Trophoblast cell (in vitro differentiated cells and primary cell): Measurements from ENCODE around the gene DSCAM.

ENCODE experiments used
- DNase-seq, 2 donors: peaks; one replicate each; pipeline ENCODE4 v3.0.0-alpha.2; 2016
- H2AFZ ChIP-seq: 2 replicates; pipeline ENCODE4 v1.6.1; 2013; ENCODE audit warnings: low read length, moderate library complexity, mild to moderate bottlenecking; ENCODE audit not compliant: insufficient read depth, poor library complexity
- H2AK5ac ChIP-seq: 2 replicates; pipeline ENCODE4 v1.6.1; 2013; ENCODE audit warnings: mild to moderate bottlenecking, low read length
- H2BK120ac ChIP-seq: 2 replicates; pipeline ENCODE4 v1.6.1; 2013; ENCODE audit warnings: low read length, mild to moderate bottlenecking, moderate library complexity; ENCODE audit not compliant: insufficient read depth, poor library complexity
- H2BK12ac ChIP-seq: 2 replicates; pipeline ENCODE4 v1.6.1; 2013; ENCODE audit warnings: mild to moderate bottlenecking, low read length, moderate library complexity
- H2BK5ac ChIP-seq: 2 replicates; pipeline ENCODE4 v1.6.1; 2013; ENCODE audit warnings: low read length, low read depth, moderate library complexity, mild to moderate bottlenecking; ENCODE audit not compliant: poor library complexity
- H3K14ac ChIP-seq: 2 replicates; pipeline ENCODE4 v1.6.1; 2013; ENCODE audit warnings: mild to moderate bottlenecking, low read length
- H3K18ac ChIP-seq: 2 replicates; pipeline ENCODE4 v1.6.1; 2013; ENCODE audit warnings: mild to moderate bottlenecking, low read length
- H3K23ac ChIP-seq: 2 replicates; pipeline ENCODE4 v1.6.1; 2013; ENCODE audit warnings: low read length
- H3K27ac ChIP-seq: 2 replicates; pipeline ENCODE4 v1.5.1; 2013; ENCODE audit warnings: low read depth, mild to moderate bottlenecking, inconsistent platforms, low read length, moderate library complexity
- H3K27me3 ChIP-seq: 2 replicates; pipeline ENCODE4 v1.6.1; 2013; ENCODE audit warnings: inconsistent platforms, mild to moderate bottlenecking, low read length, moderate library complexity; ENCODE audit not compliant: insufficient read depth
- H3K36me3 ChIP-seq, 2 experiments: 1 replicate in 1 of 2; 2 replicates in 1 of 2; pipeline ENCODE4 v1.6.1; 2013; ENCODE audit warnings: low read length in 2 of 2, mild to moderate bottlenecking in 2 of 2, moderate library complexity in 1 of 2; ENCODE audit not compliant: insufficient read depth in 2 of 2, control insufficient read depth in 1 of 2
- H3K4ac ChIP-seq: 2 replicates; pipeline ENCODE4 v1.6.1; 2013; ENCODE audit warnings: low read depth, mild to moderate bottlenecking, low read length, moderate library complexity
- H3K4me1 ChIP-seq, 2 experiments: 1 replicate in 1 of 2; 2 replicates in 1 of 2; pipeline ENCODE4 v1.6.1; 2013; ENCODE audit warnings: low read length in 2 of 2, mild to moderate bottlenecking in 2 of 2, moderate library complexity in 1 of 2; ENCODE audit not compliant: insufficient read depth in 2 of 2, control insufficient read depth in 1 of 2
- H3K4me2 ChIP-seq: 2 replicates; pipeline ENCODE4 v1.6.1; 2013; ENCODE audit warnings: inconsistent platforms, mild to moderate bottlenecking, low read length, moderate library complexity
- H3K4me3 ChIP-seq: 2 replicates; pipeline ENCODE4 v1.5.1; 2013; ENCODE audit warnings: mild to moderate bottlenecking, low read depth, low read length, inconsistent platforms
- H3K79me1 ChIP-seq: one replicate; pipeline ENCODE4 v1.6.1; 2013; ENCODE audit warnings: low read length
- H3K79me2 ChIP-seq: 2 replicates; pipeline ENCODE4 v1.6.1; 2013; ENCODE audit warnings: low read length, mild to moderate bottlenecking; ENCODE audit not compliant: control insufficient read depth, insufficient read depth, poor library complexity
- H3K9ac ChIP-seq: 2 replicates; pipeline ENCODE4 v1.6.1; 2013; ENCODE audit warnings: mild to moderate bottlenecking, low read length
- H3K9me3 ChIP-seq: 2 replicates; pipeline ENCODE4 v1.6.1; 2013; ENCODE audit warnings: low read depth, mild to moderate bottlenecking, control low read depth, inconsistent platforms, low read length; ENCODE audit not compliant: insufficient read depth
- H4K12ac ChIP-seq: 2 replicates; pipeline ENCODE4 v1.6.1; 2013; ENCODE audit warnings: low read depth, mild to moderate bottlenecking, low read length, moderate library complexity
- H4K8ac ChIP-seq: 2 replicates; pipeline ENCODE4 v1.6.1; 2013; ENCODE audit warnings: low read depth, mild to moderate bottlenecking, low read length, moderate library complexity
- H4K91ac ChIP-seq: one replicate; pipeline ENCODE4 v1.6.1; 2013; ENCODE audit warnings: low read depth, mild to moderate bottlenecking, low read length, moderate library complexity
- WGBS: extraction: QIAGEN DNeasy Blood & Tissue Kit; methylation state at CpG from one replicate; pipeline ENCODE4 v1.1.7; 2013; ENCODE audit warnings: missing lambda C conversion rate; ENCODE audit not compliant: insufficient read length, insufficient coverage; ENCODE audit errors: extremely low coverage; 5-methylcytosine and 5-hydroxymethylcytosine counted together

Gene DSCAM

GRCh38 chr21:40351006-40351405, 496.0 kb downstream of the DSCAM start:
- Histone ChIP-seq H3K23ac (no peak overlapping the region), H3K9ac (no peak overlapping the region), H3K4me3 (no peak overlapping the region), H2BK120ac (no peak overlapping the region), H3K79me2 (no peaks in the 10 kb centered on the region), H3K27ac (no peak overlapping the region), H3K36me3 (no peaks in the 10 kb centered on the region), H2BK12ac (no peak overlapping the region), H2BK5ac (no peak overlapping the region), H3K4me2 (no peak overlapping the region), H3K14ac (no peak overlapping the region), H3K9me3 (peaks cover 3% of the 10 kb centered on the region), H2AK5ac (no peak overlapping the region), H3K79me1 (no peaks in the 10 kb centered on the region), H3K4me1 (no peaks in the 10 kb centered on the region), H3K18ac (no peak overlapping the region), H4K12ac (no peak overlapping the region), H3K4ac (no peak overlapping the region), H2AFZ (no peak overlapping the region), H3K27me3 (no peaks in the 10 kb centered on the region), H4K91ac (no peak overlapping the region), H4K8ac (no peak overlapping the region)
- no peak for DNase-seq
- no CpG with 5 or more reads among the region's 2 CpGs for WGBS

GRCh38 chr21:40349591-40349990, 497.4 kb downstream of the DSCAM start:
- H4K91ac ChIP-seq = no peak overlapping the region
- H3K36me3 ChIP-seq = no peaks in the 10 kb centered on the region
- no peak overlapping the region for H2BK120ac ChIP-seq
- no peak for DNase-seq
- H2AK5ac ChIP-seq = no peak overlapping the region
- peaks cover 3% of the 10 kb centered on the region for H3K9me3 ChIP-seq
- H2AFZ ChIP-seq = no peak overlapping the region
- no peak overlapping the region for H3K4me2 ChIP-seq
- no peaks in the 10 kb centered on the region for H3K27me3 ChIP-seq
- no peak overlapping the region for H3K27ac ChIP-seq
- H3K18ac ChIP-seq = no peak overlapping the region
- no peak overlapping the region for H4K8ac ChIP-seq
- no peak overlapping the region for H2BK12ac ChIP-seq
- no peaks in the 10 kb centered on the region for H3K4me1 ChIP-seq
- H3K14ac ChIP-seq = no peak overlapping the region
- no peak overlapping the region for H3K9ac ChIP-seq
- no peak overlapping the region for H3K23ac ChIP-seq
- no peak overlapping the region for H3K4ac ChIP-seq
- no peaks in the 10 kb centered on the region for H3K79me1 ChIP-seq
- no peak overlapping the region for H3K4me3 ChIP-seq
- H3K79me2 ChIP-seq = no peaks in the 10 kb centered on the region
- H2BK5ac ChIP-seq = no peak overlapping the region
- H4K12ac ChIP-seq = no peak overlapping the region
- WGBS = no CpG with 5 or more reads among the region's 2 CpGs

- Histone ChIP-seq H4K8ac (no peak overlapping the region), H3K4ac (no peak overlapping the region), H3K4me1 (peaks cover 0 to under 1% of the 10 kb centered on the region in 2 experiments), H3K9ac (no peak overlapping the region), H4K12ac (no peak overlapping the region), H3K14ac (no peak overlapping the region), H2BK5ac (no peak overlapping the region), H3K79me2 (no peaks in the 10 kb centered on the region), H3K36me3 (no peaks in the 10 kb centered on the region), H2BK120ac (no peak overlapping the region), H3K23ac (no peak overlapping the region), H2AFZ (no peak overlapping the region), H3K79me1 (no peaks in the 10 kb centered on the region), H3K9me3 (no peaks in the 10 kb centered on the region), H3K18ac (no peak overlapping the region), H3K4me3 (no peak overlapping the region), H2AK5ac (no peak overlapping the region), H2BK12ac (no peak overlapping the region), H3K27me3 (no peaks in the 10 kb centered on the region), H3K27ac (no peak overlapping the region), H4K91ac (no peak overlapping the region), H3K4me2 (no peak overlapping the region)
- no CpG with 5 or more reads among the region's 9 CpGs for WGBS
- DNase-seq = no peak
Observed at GRCh38 chr21:40345711-40346321, 501.1 kb downstream of the DSCAM start.

- H3K36me3 ChIP-seq = no peaks in the 10 kb centered on the region
Observed at GRCh38 chr21:40340357-40340756, 506.6 kb downstream of the DSCAM start.

More at GRCh38 chr21:40340357-40340756, 506.6 kb downstream of the DSCAM start:
- Histone ChIP-seq H2BK120ac (no peak overlapping the region), H4K8ac (no peak overlapping the region), H3K4ac (no peak overlapping the region), H4K12ac (no peak overlapping the region), H2BK5ac (no peak overlapping the region), H2BK12ac (no peak overlapping the region), H3K27me3 (no peaks in the 10 kb centered on the region), H3K4me3 (no peak overlapping the region), H4K91ac (no peak overlapping the region), H3K9ac (no peak overlapping the region), H3K23ac (no peak overlapping the region), H3K79me1 (no peaks in the 10 kb centered on the region), H3K79me2 (no peaks in the 10 kb centered on the region), H2AFZ (no peak overlapping the region), H3K27ac (no peak overlapping the region), H3K4me2 (no peak overlapping the region), H3K18ac (no peak overlapping the region), H3K4me1 (peaks cover 0 to 3% of the 10 kb centered on the region in 2 experiments), H2AK5ac (no peak overlapping the region), H3K9me3 (peaks cover 2% of the 10 kb centered on the region), H3K14ac (no peak overlapping the region)
- no peak for DNase-seq
